Measurements from ENCODE around the gene DENND1C.
A peak's percentile ranks its signal among the peaks of the same experiment; 100 is the strongest.

DENND1C gene

GRCh38 chr19:6476155-6476895, 5.3 kb downstream of the DENND1C start:
- H3K4me3 ChIP-seq (replicated peaks in 1 of 2; ENCODE audit: low read depth in 2 of 2, low read length in 2 of 2), result no peak overlapping the region
- no peak for TF ChIP-seq CTCF (IDR thresholded peaks at IDR 0.05; ENCODE audit: low read depth, low read length)
- DNase-seq (ENCODE audit: low read depth in 2 of 2), result peak; percentile 48 to 56

- H3K4me3 ChIP-seq (replicated peaks in 1 of 2; ENCODE audit: low read depth in 2 of 2, low read length in 2 of 2), result no peak overlapping the region
- TF ChIP-seq CTCF (IDR thresholded peaks at IDR 0.05; ENCODE audit: low read depth, low read length), result no peak
- no peak for DNase-seq (ENCODE audit: low read depth in 2 of 2)
These were observed 6.1 kb downstream of the DENND1C start for GRCh38 chr19:6475321-6476108.

- H3K4me3 ChIP-seq (replicated peaks in 1 of 2; ENCODE audit: low read depth in 2 of 2, low read length in 2 of 2), result no peak overlapping the region
- no peak for TF ChIP-seq CTCF (IDR thresholded peaks at IDR 0.05; ENCODE audit: low read depth, low read length)
- DNase-seq (ENCODE audit: low read depth in 2 of 2), result no peak
These were observed 7.9 kb downstream of the DENND1C start for GRCh38 chr19:6473647-6474046.

GRCh38 chr19:6472713-6473112, 8.9 kb downstream of the DENND1C start:
- TF ChIP-seq CTCF (IDR thresholded peaks at IDR 0.05; ENCODE audit: low read depth, low read length), result no peak
- H3K4me3 ChIP-seq (replicated peaks in 1 of 2; ENCODE audit: low read depth in 2 of 2, low read length in 2 of 2), result no peak overlapping the region
- no peak for DNase-seq (ENCODE audit: low read depth in 2 of 2)

GRCh38 chr19:6471076-6471475, 10.5 kb downstream of the DENND1C start:
- no peak overlapping the region for H3K4me3 ChIP-seq (replicated peaks in 1 of 2; ENCODE audit: low read depth in 2 of 2, low read length in 2 of 2)
- DNase-seq (ENCODE audit: low read depth in 2 of 2), result no peak
- no peak for TF ChIP-seq CTCF (IDR thresholded peaks at IDR 0.05; ENCODE audit: low read depth, low read length)

- DNase-seq (ENCODE audit: low read depth in 2 of 2), result no peak
- TF ChIP-seq CTCF (IDR thresholded peaks at IDR 0.05; ENCODE audit: low read depth, low read length), result no peak
- no peak overlapping the region for H3K4me3 ChIP-seq (replicated peaks in 1 of 2; ENCODE audit: low read depth in 2 of 2, low read length in 2 of 2)
These were observed 11.4 kb downstream of the DENND1C start for GRCh38 chr19:6470173-6470572.

Measured in cardiac fibroblast (primary cell).